H1 (cell line): ENCODE results near the gene FAM98C.

Experiments
- CEBPB ChIP-seq: IDR thresholded peaks from 2 replicates; pipeline ENCODE4 v1.6.1; 2012; ENCODE audit warnings: low read depth, low read length
- EP300 ChIP-seq, 2 experiments: IDR thresholded peaks; 1 replicate in 1 of 2; 2 replicates in 1 of 2; pipeline ENCODE4 v1.6.1; 2011 to 2012; ENCODE audit warnings: low read depth in 2 of 2, low read length in 2 of 2, mild to moderate bottlenecking in 2 of 2, borderline replicate concordance in 1 of 2, inconsistent platforms in 1 of 2, moderate library complexity in 1 of 2
- GABPA ChIP-seq: IDR thresholded peaks from 2 replicates; pipeline ENCODE4 v1.6.1; 2011; ENCODE audit warnings: mild to moderate bottlenecking, low read length, moderate library complexity, borderline replicate concordance; ENCODE audit not compliant: insufficient read depth
- KDM5A ChIP-seq: fragments of 200-600 bp; IDR thresholded peaks from 2 replicates; pipeline ENCODE4 v1.7.1; 2012; ENCODE audit warnings: mild to moderate bottlenecking, low read length, inconsistent platforms, mixed read lengths
- MAFK ChIP-seq: IDR thresholded peaks from 2 replicates; pipeline ENCODE4 v1.6.1; 2012; ENCODE audit warnings: low read depth, mild to moderate bottlenecking, improper control_type of control experiment, low read length
- POLR2A ChIP-seq, 2 experiments: IDR thresholded peaks; 1 replicate in 1 of 2; 2 replicates in 1 of 2; pipeline ENCODE4 v1.6.1; 2011; ENCODE audit warnings: low read depth in 2 of 2, low read length in 2 of 2, mild to moderate bottlenecking in 2 of 2; ENCODE audit errors: control extremely low read depth in 1 of 2
- RFX5 ChIP-seq: IDR thresholded peaks from 2 replicates; pipeline ENCODE4 v1.6.1; 2011; ENCODE audit warnings: low read depth, low read length, improper control_type of control experiment, borderline replicate concordance
- SIX5 ChIP-seq: IDR thresholded peaks from 2 replicates; pipeline ENCODE4 v1.6.1; 2011; ENCODE audit warnings: mild to moderate bottlenecking, low read depth, low read length
- SP2 ChIP-seq: IDR thresholded peaks from 2 replicates; pipeline ENCODE4 v1.6.1; 2012; ENCODE audit warnings: mild to moderate bottlenecking, low read length, inconsistent platforms
- TAF1 ChIP-seq: IDR thresholded peaks from 2 replicates; pipeline ENCODE4 v1.6.1; 2011; ENCODE audit warnings: mild to moderate bottlenecking, low read depth, low read length
- ZNF274 ChIP-seq: IDR thresholded peaks from 2 replicates; pipeline ENCODE4 v1.7.0; 2012; ENCODE audit warnings: low read length, borderline replicate concordance; ENCODE audit errors: extremely low read depth
- TF ChIP-seq, protein P1 (sequence below), 3 experiments: IDR thresholded peaks; 1 replicate in 2 of 3; 2 replicates in 1 of 3; pipeline versions ENCODE4 v1.5.1 to v1.6.1; 2011; ENCODE audit warnings: low read length in 3 of 3, mild to moderate bottlenecking in 3 of 3, inconsistent platforms in 2 of 3, low read depth in 1 of 3, moderate library complexity in 1 of 3; ENCODE audit not compliant: insufficient read depth in 1 of 3; ENCODE audit errors: control extremely low read depth in 1 of 3
- TF ChIP-seq, protein P2 (sequence below): IDR thresholded peaks from 2 replicates; pipeline ENCODE4 v1.6.1; 2012; ENCODE audit warnings: low read length, inconsistent platforms
- TF ChIP-seq, protein P3 (sequence below): IDR thresholded peaks from 2 replicates; pipeline ENCODE4 v1.6.1; 2012; ENCODE audit warnings: inconsistent platforms

DNA sequence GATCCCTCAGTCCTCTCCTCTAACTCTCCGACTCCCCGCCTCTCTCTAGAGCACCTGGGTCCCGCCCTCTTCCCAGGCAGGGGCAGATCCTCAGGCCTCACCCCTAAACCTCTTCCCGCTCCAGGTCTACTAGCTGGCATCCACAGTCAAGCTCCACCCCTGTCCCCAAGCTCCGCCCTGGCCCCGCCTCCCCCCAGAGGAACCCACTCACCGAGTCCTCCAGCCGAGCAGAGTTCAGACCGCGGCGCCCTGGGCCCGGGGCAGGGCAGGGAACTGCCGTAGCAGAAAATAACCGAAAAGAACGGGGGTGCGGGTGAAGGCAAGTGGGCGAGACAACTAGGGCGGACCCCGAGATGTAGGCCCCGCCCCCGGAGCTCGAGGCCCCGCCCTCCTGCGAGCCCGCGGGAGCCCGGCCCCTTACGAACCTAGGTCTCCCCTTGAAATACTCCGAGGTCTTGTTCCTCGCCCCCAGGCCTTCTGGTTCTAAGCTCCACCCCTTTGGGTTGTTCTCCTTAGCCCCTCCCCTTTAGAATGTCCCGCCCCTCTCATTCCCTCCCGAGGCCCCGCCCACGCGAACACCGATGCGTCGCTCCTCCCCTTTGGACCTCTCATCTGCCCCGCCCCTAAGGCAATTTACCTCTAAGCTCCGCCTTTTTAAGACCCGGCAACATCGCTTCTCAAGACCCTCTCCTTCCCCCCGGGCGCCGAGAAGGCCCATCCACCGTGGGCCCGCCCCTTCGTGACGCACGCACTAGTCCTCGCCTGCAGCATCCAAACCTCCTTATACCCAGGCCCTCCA, 15.1 kb upstream of the FAM98C start, which contains the start of gene GGN:
- TF ChIP-seq, protein P1, sequence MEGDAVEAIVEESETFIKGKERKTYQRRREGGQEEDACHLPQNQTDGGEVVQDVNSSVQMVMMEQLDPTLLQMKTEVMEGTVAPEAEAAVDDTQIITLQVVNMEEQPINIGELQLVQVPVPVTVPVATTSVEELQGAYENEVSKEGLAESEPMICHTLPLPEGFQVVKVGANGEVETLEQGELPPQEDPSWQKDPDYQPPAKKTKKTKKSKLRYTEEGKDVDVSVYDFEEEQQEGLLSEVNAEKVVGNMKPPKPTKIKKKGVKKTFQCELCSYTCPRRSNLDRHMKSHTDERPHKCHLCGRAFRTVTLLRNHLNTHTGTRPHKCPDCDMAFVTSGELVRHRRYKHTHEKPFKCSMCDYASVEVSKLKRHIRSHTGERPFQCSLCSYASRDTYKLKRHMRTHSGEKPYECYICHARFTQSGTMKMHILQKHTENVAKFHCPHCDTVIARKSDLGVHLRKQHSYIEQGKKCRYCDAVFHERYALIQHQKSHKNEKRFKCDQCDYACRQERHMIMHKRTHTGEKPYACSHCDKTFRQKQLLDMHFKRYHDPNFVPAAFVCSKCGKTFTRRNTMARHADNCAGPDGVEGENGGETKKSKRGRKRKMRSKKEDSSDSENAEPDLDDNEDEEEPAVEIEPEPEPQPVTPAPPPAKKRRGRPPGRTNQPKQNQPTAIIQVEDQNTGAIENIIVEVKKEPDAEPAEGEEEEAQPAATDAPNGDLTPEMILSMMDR (IDR thresholded peaks at IDR 0.05; ENCODE audit: control extremely low read depth in 1 of 3, insufficient read depth in 1 of 3, low read depth in 1 of 3, low read length in 3 of 3) = no peak
- TF ChIP-seq TAF1 (peak; percentile 12; the same call in 1 of the 2 replicates), SIX5 (no peak), SP2 (no peak), MAFK (no peak), EP300 (IDR thresholded peaks at IDR 0.05; ENCODE audit: borderline replicate concordance in 1 of 2, low read depth in 2 of 2, low read length in 2 of 2) (no peak), KDM5A (no peak), ZNF274 (no peak), POLR2A (IDR thresholded peaks at IDR 0.05; ENCODE audit: control extremely low read depth in 1 of 2, low read depth in 2 of 2, low read length in 2 of 2) (no peak), CEBPB (no peak), GABPA (no peak), RFX5 (no peak)
- TF ChIP-seq, protein P2, sequence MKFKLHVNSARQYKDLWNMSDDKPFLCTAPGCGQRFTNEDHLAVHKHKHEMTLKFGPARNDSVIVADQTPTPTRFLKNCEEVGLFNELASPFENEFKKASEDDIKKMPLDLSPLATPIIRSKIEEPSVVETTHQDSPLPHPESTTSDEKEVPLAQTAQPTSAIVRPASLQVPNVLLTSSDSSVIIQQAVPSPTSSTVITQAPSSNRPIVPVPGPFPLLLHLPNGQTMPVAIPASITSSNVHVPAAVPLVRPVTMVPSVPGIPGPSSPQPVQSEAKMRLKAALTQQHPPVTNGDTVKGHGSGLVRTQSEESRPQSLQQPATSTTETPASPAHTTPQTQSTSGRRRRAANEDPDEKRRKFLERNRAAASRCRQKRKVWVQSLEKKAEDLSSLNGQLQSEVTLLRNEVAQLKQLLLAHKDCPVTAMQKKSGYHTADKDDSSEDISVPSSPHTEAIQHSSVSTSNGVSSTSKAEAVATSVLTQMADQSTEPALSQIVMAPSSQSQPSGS = no peak
- TF ChIP-seq, protein P3, sequence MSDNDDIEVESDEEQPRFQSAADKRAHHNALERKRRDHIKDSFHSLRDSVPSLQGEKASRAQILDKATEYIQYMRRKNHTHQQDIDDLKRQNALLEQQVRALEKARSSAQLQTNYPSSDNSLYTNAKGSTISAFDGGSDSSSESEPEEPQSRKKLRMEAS = 0 out of 2 replicates have a peak, but pooled peaks have one; percentile 30
